RWPE2 (cell line): ENCODE data around the gene WDR82.

ENCODE experiments used
- ATAC-seq: fragments of 200-7000 bp; cut with Tn5 transposase; 3 replicates; pipeline ENCODE4 v1.9.1; 2021; ENCODE audit warnings: low read depth
- DNase-seq: peaks from one replicate; pipeline ENCODE4 v3.0.0-alpha.2; 2020; ENCODE audit warnings: low spot score
- H3K27ac ChIP-seq: fragments of 450-650 bp; 2 replicates; pipeline ENCODE4 v1.5.1; 2017; ENCODE audit warnings: mild to moderate bottlenecking; ENCODE audit not compliant: poor library complexity, severe bottlenecking
- H3K27me3 ChIP-seq: fragments of 250-450 bp; sonication (Bioruptor Pico); 2 replicates; pipeline ENCODE4 v1.5.1; 2021; ENCODE audit warnings: mild to moderate bottlenecking, moderate library complexity; ENCODE audit not compliant: insufficient read depth, poor library complexity, severe bottlenecking
- H3K36me3 ChIP-seq: fragments of 250-450 bp; sonication (Bioruptor Pico); 2 replicates; pipeline ENCODE4 v1.5.1; 2020; ENCODE audit warnings: low read depth, mild to moderate bottlenecking, moderate library complexity
- H3K4me1 ChIP-seq: fragments of 250-450 bp; sonication (Bioruptor Pico); 2 replicates; pipeline ENCODE4 v1.5.1; 2021; ENCODE audit warnings: mild to moderate bottlenecking, moderate library complexity; ENCODE audit not compliant: insufficient read depth, poor library complexity, severe bottlenecking
- H3K4me3 ChIP-seq: fragments of 250-450 bp; sonication (Bioruptor Pico); 2 replicates; pipeline ENCODE4 v1.5.1; 2021; ENCODE audit warnings: mild to moderate bottlenecking, moderate library complexity; ENCODE audit not compliant: severe bottlenecking
- H3K9me3 ChIP-seq: fragments of 250-450 bp; sonication (Bioruptor Pico); 2 replicates; pipeline ENCODE4 v1.5.1; 2021; ENCODE audit warnings: mild to moderate bottlenecking, moderate library complexity; ENCODE audit not compliant: severe bottlenecking
- CTCF ChIP-seq: fragments of 450-650 bp; IDR thresholded peaks from one replicate; pipeline ENCODE4 v1.5.1; 2017; ENCODE audit warnings: mild to moderate bottlenecking, moderate library complexity; ENCODE audit not compliant: poor library complexity, severe bottlenecking

The WDR82 gene

GRCh38 chr3:52299879-52300611, 21.6 kb upstream of the WDR82 start:
- H3K27ac ChIP-seq: no peak overlapping the region
- ATAC-seq (peak; percentile 57), DNase-seq (no peak)
- no peaks in the 10 kb centered on the region for H3K36me3 ChIP-seq
- H3K27me3 ChIP-seq: no peaks in the 10 kb centered on the region
- no peaks in the 10 kb centered on the region for H3K9me3 ChIP-seq
- H3K4me1 ChIP-seq: no peaks in the 10 kb centered on the region
- no peak overlapping the region for H3K4me3 ChIP-seq
- no peak for TF ChIP-seq CTCF

GRCh38 chr3:52299247-52299878, 20.9 kb upstream of the WDR82 start:
- no peak overlapping the region for H3K4me3 ChIP-seq
- no peaks in the 10 kb centered on the region for H3K36me3 ChIP-seq
- no peaks in the 10 kb centered on the region for H3K27me3 ChIP-seq
- no peak for TF ChIP-seq CTCF
- DNase-seq (no peak), ATAC-seq (no peak)
- H3K4me1 ChIP-seq: no peaks in the 10 kb centered on the region
- no peaks in the 10 kb centered on the region for H3K9me3 ChIP-seq
- no peak overlapping the region for H3K27ac ChIP-seq

- Histone ChIP-seq H3K4me3 (no peak overlapping the region), H3K27ac (no peak overlapping the region), H3K36me3 (no peaks in the 10 kb centered on the region), H3K9me3 (no peaks in the 10 kb centered on the region), H3K27me3 (no peaks in the 10 kb centered on the region), H3K4me1 (no peaks in the 10 kb centered on the region)
- TF ChIP-seq CTCF: no peak
- ATAC-seq (no peak), DNase-seq (no peak)
Measured at GRCh38 chr3:52298149-52299098, 20.0 kb upstream of the WDR82 start.

DNA sequence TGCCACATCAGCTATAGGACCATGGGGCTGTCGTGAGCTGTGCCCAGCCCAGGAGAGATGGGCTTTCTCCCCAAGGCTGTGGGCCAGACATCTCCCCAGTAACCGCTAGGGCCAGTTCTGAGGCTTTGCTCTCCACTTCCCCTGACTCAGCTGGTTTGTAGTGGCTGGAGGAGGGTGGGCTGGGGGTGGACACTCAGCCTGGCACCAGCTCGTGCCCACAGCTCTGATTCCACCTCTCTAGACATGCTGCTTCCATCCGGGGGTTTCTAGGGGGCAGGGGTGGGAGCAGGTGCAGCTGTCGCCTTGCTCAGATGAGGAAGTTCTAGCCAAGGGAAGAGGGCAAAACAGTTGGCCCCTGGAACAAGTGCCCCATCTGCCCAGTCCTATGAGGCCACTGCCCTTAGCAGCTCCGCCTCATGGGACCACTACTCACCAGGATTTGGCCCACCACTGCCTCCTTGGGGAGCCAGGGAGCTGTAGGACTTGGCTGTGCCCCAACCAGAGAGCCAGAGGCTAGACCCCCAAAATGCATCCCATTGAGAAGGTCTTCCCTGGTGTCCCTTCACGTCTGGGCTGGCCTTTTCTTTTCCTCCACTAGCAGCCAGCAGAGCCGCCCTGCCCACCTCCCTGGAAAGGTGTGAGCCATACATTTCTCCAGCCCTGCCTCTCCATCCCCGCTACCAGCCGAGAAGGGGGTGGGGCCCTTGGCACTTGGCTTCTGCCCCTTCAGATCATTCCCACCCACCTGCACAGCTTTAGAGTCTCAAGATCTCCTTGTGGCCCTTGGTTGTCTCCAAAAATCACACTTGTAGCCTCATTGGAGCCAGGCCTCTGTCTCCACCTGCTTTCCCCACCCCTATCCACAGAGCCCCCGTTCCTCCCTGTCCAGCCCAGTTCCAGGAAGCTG, 19.0 kb upstream of the WDR82 start:
- H3K36me3 ChIP-seq: no peaks in the 10 kb centered on the region
- DNase-seq (no peak), ATAC-seq (no peak)
- no peak overlapping the region for H3K4me3 ChIP-seq
- H3K4me1 ChIP-seq: no peaks in the 10 kb centered on the region
- TF ChIP-seq CTCF: no peak
- no peak overlapping the region for H3K27ac ChIP-seq
- H3K27me3 ChIP-seq: no peaks in the 10 kb centered on the region
- H3K9me3 ChIP-seq: no peaks in the 10 kb centered on the region
